Suprapubic skin (tissue), 4 donors: Measurements from ENCODE around the gene PPM1H. TPM values are rescaled to one million over a fixed set of nuclear protein-coding genes. Genes with fewer than 3 reads are reported as not detected.

Source experiments
- DNase-seq, 2 donors: peaks; one replicate each; pipeline ENCODE4 v3.0.0-alpha.2; 2019; ENCODE audit warnings: low spot score in 2 of 2
- H3K27ac ChIP-seq: fragments of 200-600 bp; sonication (generic); one replicate; pipeline ENCODE4 v1.5.1; 2019
- H3K27me3 ChIP-seq: fragments of 200-600 bp; sonication (generic); one replicate; pipeline ENCODE4 v1.5.1; 2019
- H3K36me3 ChIP-seq: fragments of 200-600 bp; sonication (generic); one replicate; pipeline ENCODE4 v1.5.1; 2019
- H3K4me1 ChIP-seq: fragments of 200-600 bp; sonication (generic); one replicate; pipeline ENCODE4 v1.5.1; 2019
- H3K4me3 ChIP-seq: fragments of 200-600 bp; sonication (generic); one replicate; pipeline ENCODE4 v1.5.1; 2019; ENCODE audit warnings: mild to moderate bottlenecking
- H3K9me3 ChIP-seq: fragments of 200-600 bp; sonication (generic); one replicate; pipeline ENCODE4 v1.5.1; 2019
- CTCF ChIP-seq, 2 donors: fragments of 200-600 bp in 1 of 2; fragments of 450-650 bp in 1 of 2; sonication (generic) in 1 of 2; IDR thresholded peaks; one replicate each; pipeline ENCODE4 v1.5.1; 2016 to 2019; ENCODE audit warnings: antibody characterized with exemption in 2 of 2, mild to moderate bottlenecking in 1 of 2, moderate library complexity in 1 of 2
- EP300 ChIP-seq: sonication (generic); formaldehyde crosslinking; IDR thresholded peaks from one replicate; pipeline ENCODE4 v1.6.1; 2017; ENCODE audit warnings: antibody characterized with exemption
- POLR2A ChIP-seq, 2 donors: fragments of 450-650 bp; IDR thresholded peaks; one replicate each; pipeline ENCODE4 v1.6.1; 2017; ENCODE audit warnings: antibody characterized with exemption in 2 of 2, mild to moderate bottlenecking in 2 of 2, moderate library complexity in 2 of 2
- POLR2AphosphoS5 ChIP-seq, 3 donors: sonication (generic); formaldehyde crosslinking; IDR thresholded peaks; one replicate each; pipeline ENCODE4 v1.6.1; 2017; ENCODE audit warnings: antibody characterized with exemption in 3 of 3
- WGBS: methylation state at CpG from one replicate; pipeline ENCODE4 v1.1.5; 2018; 5-methylcytosine and 5-hydroxymethylcytosine counted together
- total RNA-seq, 4 donors: library from RNA; depleted of rRNA; stranded (reverse); fragments of >200 nt; gene quantifications; one replicate each; pipeline ENCODE4 v1.1.0, GENCODE V29; 2016

PPM1H gene
- total RNA-seq, 4 donors from 2014 or later, result 2.3 to 8.1 (median 4.9) TPM

- TF ChIP-seq EP300 (no peak), POLR2A (IDR thresholded peaks at IDR 0.05) (no peak), POLR2AphosphoS5 (IDR thresholded peaks at IDR 0.05) (no peak), CTCF (IDR thresholded peaks at IDR 0.05) (no peak)
- H3K4me3 ChIP-seq, result no peak overlapping the region
- 51% methylated on average over 2 of the region's 2 CpGs for WGBS
- H3K27me3 ChIP-seq, result no peaks in the 10 kb centered on the region
- no peaks in the 10 kb centered on the region for H3K36me3 ChIP-seq
- no peak for DNase-seq
- peaks cover 4% of the 10 kb centered on the region for H3K4me1 ChIP-seq
- H3K27ac ChIP-seq, result no peak overlapping the region
- no peaks in the 10 kb centered on the region for H3K9me3 ChIP-seq
These were observed 312.8 kb downstream of the PPM1H start for GRCh38 chr12:62622177-62622576.

DNA sequence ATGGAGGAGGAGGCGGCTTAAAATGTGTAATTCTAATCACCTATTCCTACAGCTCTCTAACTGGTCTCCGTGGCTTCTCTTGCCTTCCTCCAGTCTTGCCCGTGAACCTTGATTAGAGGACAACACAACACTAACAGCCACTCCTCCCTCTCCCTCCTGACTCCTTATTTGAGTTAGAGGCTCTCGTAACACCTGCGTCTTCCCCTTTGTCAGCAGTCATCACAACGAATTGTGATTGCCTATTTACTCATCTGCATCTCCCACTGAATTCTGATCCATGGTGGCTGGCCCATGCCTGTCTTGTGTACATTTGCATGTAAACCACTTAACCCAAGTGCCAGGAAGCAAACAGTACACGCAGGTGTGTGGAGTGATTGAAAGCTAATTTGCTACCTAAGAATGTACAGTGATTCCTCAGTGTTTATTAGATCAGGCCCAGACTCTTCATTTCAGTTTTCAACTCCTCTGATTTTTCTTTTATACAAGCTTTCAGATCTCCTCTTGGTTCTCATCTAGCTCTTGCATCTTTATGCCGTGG, 313.8 kb downstream of the PPM1H start:
- Histone ChIP-seq H3K9me3 (no peaks in the 10 kb centered on the region), H3K27me3 (no peaks in the 10 kb centered on the region), H3K4me1 (peaks cover 4% of the 10 kb centered on the region), H3K4me3 (no peak overlapping the region), H3K36me3 (no peaks in the 10 kb centered on the region), H3K27ac (no peak overlapping the region)
- 72% methylated on average over 8 of the region's 8 CpGs for WGBS
- DNase-seq, result no peak
- TF ChIP-seq POLR2AphosphoS5 (IDR thresholded peaks at IDR 0.05) (no peak), CTCF (IDR thresholded peaks at IDR 0.05) (no peak), EP300 (no peak), POLR2A (IDR thresholded peaks at IDR 0.05) (no peak)

- DNase-seq, result no peak
- Histone ChIP-seq H3K27ac (no peak overlapping the region), H3K9me3 (no peaks in the 10 kb centered on the region), H3K27me3 (no peaks in the 10 kb centered on the region), H3K4me3 (no peak overlapping the region), H3K36me3 (no peaks in the 10 kb centered on the region), H3K4me1 (no peaks in the 10 kb centered on the region)
- 78% methylated on average over 2 of the region's 2 CpGs for WGBS
- no peak for TF ChIP-seq EP300
- TF ChIP-seq POLR2AphosphoS5 (IDR thresholded peaks at IDR 0.05), result no peak
- TF ChIP-seq POLR2A (IDR thresholded peaks at IDR 0.05), result no peak
- TF ChIP-seq CTCF (IDR thresholded peaks at IDR 0.05), result no peak
These were observed 316.0 kb downstream of the PPM1H start for GRCh38 chr12:62618930-62619329.

DNA sequence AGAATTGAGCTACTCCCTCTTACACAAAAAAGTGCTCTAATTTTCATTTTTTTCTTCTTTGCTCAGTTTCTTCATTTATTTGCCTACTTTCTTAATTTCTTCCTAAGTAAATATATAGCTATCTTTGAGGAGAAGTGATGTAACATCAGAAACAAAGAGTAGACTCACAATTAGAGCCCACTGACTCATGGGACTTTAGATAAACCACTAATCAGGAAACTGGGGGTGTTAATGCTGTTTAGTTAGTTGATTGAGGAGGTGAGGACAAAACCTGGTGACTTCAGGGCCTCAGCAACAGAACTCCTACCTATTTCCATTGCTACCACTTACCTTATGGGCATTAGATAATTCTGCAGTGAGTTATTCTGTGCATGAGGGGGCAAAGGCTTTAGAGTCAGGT, 316.6 kb downstream of the PPM1H start:
- Histone ChIP-seq H3K27ac (no peak overlapping the region), H3K4me3 (no peak overlapping the region), H3K4me1 (no peaks in the 10 kb centered on the region), H3K36me3 (no peaks in the 10 kb centered on the region), H3K27me3 (no peaks in the 10 kb centered on the region), H3K9me3 (no peaks in the 10 kb centered on the region)
- DNase-seq, result no peak
- no peak for TF ChIP-seq POLR2AphosphoS5 (IDR thresholded peaks at IDR 0.05)
- TF ChIP-seq EP300, result no peak
- TF ChIP-seq CTCF (IDR thresholded peaks at IDR 0.05), result no peak
- TF ChIP-seq POLR2A (IDR thresholded peaks at IDR 0.05), result no peak

DNA sequence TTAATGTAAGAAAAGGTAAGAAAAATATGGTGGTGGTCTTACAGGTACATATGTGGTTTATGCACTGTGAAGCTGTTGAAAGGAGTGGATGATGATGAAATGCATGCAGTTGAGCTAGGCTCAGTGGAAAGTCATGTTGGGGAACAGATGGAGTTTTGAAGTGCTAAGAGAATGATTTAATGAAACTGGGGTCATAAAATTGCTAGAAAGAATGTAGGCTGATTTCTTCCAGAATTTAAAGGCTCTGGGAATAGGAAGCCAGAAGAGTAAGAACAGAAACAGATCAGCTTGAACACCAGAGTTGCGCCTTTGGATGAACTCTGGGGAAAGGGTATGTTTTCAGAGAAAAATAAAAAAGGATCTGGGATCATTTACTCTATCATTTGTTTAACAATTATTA, 321.9 kb downstream of the PPM1H start:
- Histone ChIP-seq H3K9me3 (no peaks in the 10 kb centered on the region), H3K27ac (no peak overlapping the region), H3K4me3 (no peak overlapping the region), H3K4me1 (no peaks in the 10 kb centered on the region), H3K36me3 (no peaks in the 10 kb centered on the region), H3K27me3 (no peaks in the 10 kb centered on the region)
- DNase-seq, result no peak
- TF ChIP-seq CTCF (IDR thresholded peaks at IDR 0.05) (no peak), POLR2A (IDR thresholded peaks at IDR 0.05) (no peak), EP300 (no peak), POLR2AphosphoS5 (IDR thresholded peaks at IDR 0.05) (no peak)
- 73% methylated on average over 1 of the region's 1 CpG for WGBS
